SK-N-MC (cell line): ENCODE results near the gene NLRC5.
"Not testable (repeated sequence)": the region's sequence is repeated elsewhere in the genome, so short reads cannot be mapped to it uniquely, and the experiment has no call there.

Experiments used
- DNase-seq: peaks from one replicate; pipeline ENCODE4 v3.0.0-alpha.2; 2011; ENCODE audit warnings: low read depth, low spot score
- H3K27ac ChIP-seq: fragments of 200-600 bp; sonication (generic); 2 replicates; pipeline ENCODE4 v1.5.1; 2016; ENCODE audit warnings: mixed run types
- H3K36me3 ChIP-seq: fragments of 200-600 bp; sonication (generic); 2 replicates; pipeline ENCODE4 v1.6.1; 2017; ENCODE audit warnings: antibody characterized with exemption, low read length, mixed read lengths; ENCODE audit not compliant: insufficient read depth
- H3K4me3 ChIP-seq: fragments of 200-600 bp; sonication (generic); 2 replicates; pipeline ENCODE4 v1.5.1; 2016
- H3K9ac ChIP-seq: fragments of 200-600 bp; sonication (generic); 2 replicates; pipeline ENCODE4 v1.8.0; 2017; ENCODE audit warnings: mixed run types, mixed read lengths; ENCODE audit not compliant: insufficient read length
- H3K9me3 ChIP-seq: fragments of 200-600 bp; sonication (generic); 2 replicates; pipeline ENCODE4 v1.6.1; 2017; ENCODE audit warnings: low read depth, mild to moderate bottlenecking, antibody characterized with exemption, low read length, moderate library complexity, mixed read lengths
- EZH2 ChIP-seq: fragments of 200-600 bp; sonication (generic); IDR thresholded peaks from one replicate; pipeline ENCODE4 v1.6.1; 2017; ENCODE audit warnings: antibody characterized with exemption
- FOXP2 ChIP-seq: optimal IDR thresholded peaks from 2 replicates; pipeline ENCODE3; 2011; ENCODE audit warnings: mild to moderate bottlenecking, moderate library complexity; ENCODE audit not compliant: insufficient read depth; ENCODE audit errors: extremely low read length, control extremely low read depth
- POLR2AphosphoS5 ChIP-seq: IDR thresholded peaks from 2 replicates; pipeline ENCODE4 v1.6.1; 2012; ENCODE audit warnings: mild to moderate bottlenecking, low read depth, low read length, borderline replicate concordance

The NLRC5 gene

GRCh38 chr16:56985962-56986360 lies 3.4 kb upstream of the NLRC5 start:
- Histone ChIP-seq H3K9me3 (no peaks in the 10 kb centered on the region), H3K9ac (no peak overlapping the region)

GRCh38 chr16:56986361-56986760 lies 3.0 kb upstream of the NLRC5 start:
- Histone ChIP-seq H3K9ac (no peak overlapping the region), H3K36me3 (no peaks in the 10 kb centered on the region), H3K4me3 (no peak overlapping the region), H3K9me3 (no peaks in the 10 kb centered on the region), H3K27ac (no peak overlapping the region)
- TF ChIP-seq EZH2 (no peak), POLR2AphosphoS5 (no peak), FOXP2 (no peak)
- no peak for DNase-seq

More at GRCh38 chr16:56985962-56986360, 3.4 kb upstream of the NLRC5 start:
- no peak for DNase-seq
- Histone ChIP-seq H3K36me3 (no peaks in the 10 kb centered on the region), H3K27ac (no peak overlapping the region), H3K4me3 (no peak overlapping the region)
- TF ChIP-seq EZH2 (no peak), POLR2AphosphoS5 (no peak), FOXP2 (no peak)

DNA sequence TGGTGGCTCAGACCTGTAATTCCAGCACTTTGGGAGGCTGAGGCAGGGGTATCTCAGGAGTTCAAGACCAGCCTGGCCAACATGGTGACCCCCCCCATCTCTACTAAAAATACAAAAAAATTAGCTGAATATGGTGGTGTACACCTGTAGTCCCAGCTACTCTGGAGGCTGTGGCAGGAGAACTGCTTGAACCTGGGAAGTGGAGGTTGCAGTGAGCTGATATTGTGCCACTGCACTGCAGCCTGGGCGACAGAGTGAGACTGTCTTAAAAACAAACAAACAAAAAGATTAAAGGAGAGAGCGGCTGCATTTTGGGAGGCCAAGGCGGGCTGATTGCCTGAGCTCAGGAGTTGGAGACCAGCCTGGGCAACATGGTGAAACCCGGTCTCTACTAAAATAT lies 2.4 kb upstream of the NLRC5 start:
- not testable (repeated sequence) for DNase-seq, H3K9ac ChIP-seq, H3K36me3 ChIP-seq, H3K4me3 ChIP-seq, H3K27ac ChIP-seq, H3K9me3 ChIP-seq

GRCh38 chr16:56987692-56988091 lies 1.7 kb upstream of the NLRC5 start:
- Histone ChIP-seq H3K9me3 (no peaks in the 10 kb centered on the region), H3K9ac (no peak overlapping the region), H3K27ac (no peak overlapping the region), H3K36me3 (no peaks in the 10 kb centered on the region), H3K4me3 (no peak overlapping the region)
- DNase-seq, result no peak
- no peak for TF ChIP-seq FOXP2
- no peak for TF ChIP-seq EZH2
- no peak for TF ChIP-seq POLR2AphosphoS5

GRCh38 chr16:56988161-56988947 lies 1.0 kb upstream of the NLRC5 start:
- H3K27ac ChIP-seq, result no peak overlapping the region
- no peak overlapping the region for H3K9ac ChIP-seq
- no peak for DNase-seq
- H3K9me3 ChIP-seq, result no peaks in the 10 kb centered on the region
- TF ChIP-seq FOXP2, result no peak
- no peak for TF ChIP-seq POLR2AphosphoS5
- TF ChIP-seq EZH2, result no peak
- H3K36me3 ChIP-seq, result no peaks in the 10 kb centered on the region
- no peak overlapping the region for H3K4me3 ChIP-seq

GRCh38 chr16:56989988-56990387 lies 631 bp downstream of the NLRC5 start:
- H3K27ac ChIP-seq, result no peak overlapping the region

DNA sequence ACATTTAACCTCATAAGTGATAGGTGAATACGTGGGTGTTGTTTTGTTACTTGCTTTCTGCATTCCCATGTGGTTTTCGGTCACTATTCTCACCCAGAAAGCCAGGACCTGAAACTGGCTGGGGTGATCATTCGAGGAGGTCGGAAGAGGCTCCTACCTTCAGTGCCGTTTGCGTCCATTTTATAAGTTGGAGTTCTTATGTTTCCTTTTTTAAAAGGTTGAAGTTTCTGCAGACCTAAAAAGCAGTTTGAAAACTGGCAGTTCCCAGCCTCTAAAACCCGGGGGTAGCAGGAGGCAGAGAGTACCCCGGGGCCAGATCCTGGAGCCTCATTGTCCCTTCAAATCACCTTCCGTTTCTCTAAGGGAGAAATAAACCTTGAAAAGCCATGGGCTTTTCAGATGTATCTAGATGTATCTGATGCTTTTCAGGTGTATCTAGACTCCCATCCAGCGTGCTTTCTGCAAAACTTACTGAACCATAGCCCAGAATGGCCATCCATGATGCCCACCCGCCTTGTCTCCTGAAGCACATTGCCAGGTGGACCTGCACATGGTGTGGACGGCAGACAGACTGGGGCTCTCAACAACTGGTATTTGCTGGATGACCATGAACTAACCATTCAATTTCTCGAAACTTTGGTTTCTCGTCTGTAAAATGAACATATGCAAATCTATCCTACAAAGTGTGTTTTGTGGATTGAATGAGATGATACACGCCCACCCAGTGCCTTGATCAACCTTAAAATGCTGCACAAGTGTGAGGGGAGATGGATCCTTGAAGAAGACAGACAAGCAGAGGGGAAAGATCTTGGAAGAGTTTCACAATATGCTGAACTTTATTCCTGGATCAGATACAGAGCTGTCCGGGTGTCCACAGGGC lies 1.3 kb downstream of the NLRC5 start:
- no peak for DNase-seq
- Histone ChIP-seq H3K9ac (no peak overlapping the region), H3K36me3 (no peaks in the 10 kb centered on the region), H3K9me3 (no peaks in the 10 kb centered on the region), H3K27ac (no peak overlapping the region), H3K4me3 (no peak overlapping the region)
- TF ChIP-seq FOXP2 (no peak), EZH2 (no peak), POLR2AphosphoS5 (no peak)

More at GRCh38 chr16:56989988-56990387, 631 bp downstream of the NLRC5 start:
- DNase-seq, result no peak
- no peaks in the 10 kb centered on the region for H3K9me3 ChIP-seq
- TF ChIP-seq EZH2 (no peak), POLR2AphosphoS5 (no peak), FOXP2 (no peak)
- no peak overlapping the region for H3K9ac ChIP-seq
- no peaks in the 10 kb centered on the region for H3K36me3 ChIP-seq
- peak overlapping the region; percentile 74 for H3K4me3 ChIP-seq

GRCh38 chr16:56992431-56992830 lies 3.1 kb downstream of the NLRC5 start:
- H3K27ac ChIP-seq, DNase-seq, H3K36me3 ChIP-seq, H3K9me3 ChIP-seq, H3K4me3 ChIP-seq, H3K9ac ChIP-seq: not testable (repeated sequence)

- Histone ChIP-seq H3K36me3 (no peaks in the 10 kb centered on the region), H3K9ac (no peak overlapping the region), H3K27ac (no peak overlapping the region), H3K9me3 (no peaks in the 10 kb centered on the region), H3K4me3 (no peak overlapping the region)
- no peak for TF ChIP-seq POLR2AphosphoS5
- no peak for TF ChIP-seq FOXP2
- no peak for TF ChIP-seq EZH2
- DNase-seq, result no peak
These were observed 3.8 kb downstream of the NLRC5 start for GRCh38 chr16:56993204-56993603.
